HUDEP-2 (cell line): ENCODE measurements around the gene LSAMP.

Source experiments
- DNase-seq, 76 experiments: peaks; one replicate each; lab custom pipeline; 2025; ENCODE audit not compliant: unreplicated experiment in 76 of 76; lab: John Stamatoyannopoulos, UW

Gene LSAMP

GRCh38 chr3:116433552-116433951 is 11.7 kb downstream of the LSAMP start:
- no peak for DNase-seq

GRCh38 chr3:116432795-116433194 is 12.5 kb downstream of the LSAMP start:
- no peak for DNase-seq

GRCh38 chr3:116429479-116430269 is 15.6 kb downstream of the LSAMP start:
- no peak for DNase-seq

- DNase-seq = no peak
Measured at GRCh38 chr3:116426036-116426435, 19.3 kb downstream of the LSAMP start.

GRCh38 chr3:116425126-116425525 is 20.2 kb downstream of the LSAMP start:
- no peak for DNase-seq

GRCh38 chr3:116423945-116424344 is 21.3 kb downstream of the LSAMP start:
- DNase-seq = no peak

GRCh38 chr3:116423374-116423773 is 21.9 kb downstream of the LSAMP start:
- no peak for DNase-seq

- DNase-seq = no peak
Measured at GRCh38 chr3:116417151-116417550, 28.1 kb downstream of the LSAMP start.

GRCh38 chr3:116413319-116413718 is 32.0 kb downstream of the LSAMP start:
- no peak for DNase-seq

- DNase-seq = no peak
Measured at GRCh38 chr3:116408473-116408872, 36.8 kb downstream of the LSAMP start.

GRCh38 chr3:116405231-116405630 is 40.1 kb downstream of the LSAMP start:
- no peak for DNase-seq

GRCh38 chr3:116399701-116400226 is 45.5 kb downstream of the LSAMP start:
- no peak for DNase-seq

GRCh38 chr3:116394365-116394764 is 50.9 kb downstream of the LSAMP start:
- DNase-seq = no peak

GRCh38 chr3:116393199-116393598 is 52.1 kb downstream of the LSAMP start:
- no peak for DNase-seq

GRCh38 chr3:116392291-116392690 is 53.0 kb downstream of the LSAMP start:
- DNase-seq = no peak

GRCh38 chr3:116391296-116392201 is 53.7 kb downstream of the LSAMP start:
- no peak for DNase-seq

GRCh38 chr3:116390318-116390717 is 55.0 kb downstream of the LSAMP start:
- no peak for DNase-seq

GRCh38 chr3:116388867-116389385 is 56.4 kb downstream of the LSAMP start:
- no peak for DNase-seq

GRCh38 chr3:116386168-116386567 is 59.1 kb downstream of the LSAMP start:
- DNase-seq = no peak

- no peak for DNase-seq
Measured at GRCh38 chr3:116384717-116385116, 60.6 kb downstream of the LSAMP start.

- DNase-seq = no peak
Measured at GRCh38 chr3:116378077-116378476, 67.2 kb downstream of the LSAMP start.
